ENCODE measurements around the gene ALG6.
"Not testable (repeated sequence)": the region's sequence is repeated elsewhere in the genome, so short reads cannot be mapped to it uniquely, and the experiment has no call there.

The ALG6 gene

DNA sequence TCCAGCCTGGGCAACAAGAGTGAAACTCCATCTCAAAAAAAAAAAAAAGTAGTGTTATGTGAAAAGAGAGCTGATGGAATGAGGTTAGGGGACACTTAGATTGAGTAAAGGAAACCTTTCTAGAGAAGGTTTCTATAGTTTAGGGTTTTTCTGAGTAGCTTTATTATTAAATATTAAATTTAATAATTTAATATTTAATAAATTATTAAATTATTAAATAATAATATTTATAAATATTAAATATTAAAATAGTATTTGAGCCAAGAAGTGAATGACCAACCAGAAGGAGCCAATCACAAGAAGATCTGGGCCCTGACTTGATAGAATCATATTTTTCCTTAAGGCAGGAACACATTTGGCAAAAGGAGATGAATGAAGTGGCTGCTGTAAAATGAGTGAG lies 50.7 kb downstream of the ALG6 start:
- DNase-seq = no peak

DNA sequence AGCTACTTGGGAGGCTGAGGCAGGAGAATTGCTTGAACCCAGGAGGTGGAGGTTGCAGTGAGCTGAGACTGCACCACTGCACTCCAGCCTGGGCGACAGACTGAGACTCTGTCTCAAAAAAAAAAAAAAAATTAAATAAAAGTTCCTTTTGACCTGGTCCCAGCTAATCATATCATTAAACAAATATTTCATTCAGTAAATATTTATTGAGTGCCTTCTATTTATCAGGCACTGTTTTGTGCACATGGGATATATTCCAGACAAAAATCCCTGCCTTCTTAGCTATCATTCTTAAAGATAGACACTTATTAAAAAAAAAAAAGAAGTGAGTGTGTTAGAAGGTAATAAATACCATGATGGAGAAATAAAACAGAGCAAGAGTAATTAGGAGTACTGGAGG lies 53.3 kb downstream of the ALG6 start:
- DNase-seq = not testable (repeated sequence)

DNA sequence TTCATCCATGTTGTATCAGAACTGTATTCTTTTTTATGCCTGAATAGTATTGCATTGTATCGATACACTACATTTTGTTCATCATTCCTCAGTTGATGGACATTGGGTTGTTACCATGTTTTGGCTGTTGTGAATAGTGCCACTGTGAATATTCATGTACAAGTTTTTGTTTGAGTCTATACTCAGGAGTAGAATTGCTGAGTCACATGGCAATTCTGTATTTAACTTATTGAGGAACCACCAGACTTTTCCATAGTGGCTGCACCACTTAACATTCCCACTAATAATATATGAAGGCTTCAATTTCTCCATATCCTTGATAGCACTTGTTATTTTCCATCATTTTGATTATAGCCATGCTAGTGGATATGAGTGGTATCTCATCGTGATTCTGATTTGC lies 56.2 kb downstream of the ALG6 start:
- no peak for DNase-seq

DNA sequence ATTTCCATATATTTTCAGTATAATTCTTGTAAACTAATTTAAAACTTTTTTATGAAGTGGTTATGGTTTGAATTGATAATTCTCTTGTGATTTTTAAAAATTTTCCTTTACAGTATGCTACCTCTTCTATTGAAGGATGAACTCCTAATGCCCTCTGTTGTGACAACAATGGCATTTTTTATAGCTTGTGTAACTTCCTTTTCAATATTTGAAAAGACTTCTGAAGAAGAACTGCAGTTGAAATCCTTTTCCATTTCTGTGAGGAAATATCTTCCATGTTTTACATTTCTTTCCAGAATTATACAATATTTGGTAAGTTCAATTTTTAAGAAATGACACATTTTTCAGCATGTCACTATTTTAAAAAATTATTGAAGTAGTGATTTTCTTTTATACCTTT lies 61.4 kb downstream of the ALG6 start:
- DNase-seq = no peak

DNA sequence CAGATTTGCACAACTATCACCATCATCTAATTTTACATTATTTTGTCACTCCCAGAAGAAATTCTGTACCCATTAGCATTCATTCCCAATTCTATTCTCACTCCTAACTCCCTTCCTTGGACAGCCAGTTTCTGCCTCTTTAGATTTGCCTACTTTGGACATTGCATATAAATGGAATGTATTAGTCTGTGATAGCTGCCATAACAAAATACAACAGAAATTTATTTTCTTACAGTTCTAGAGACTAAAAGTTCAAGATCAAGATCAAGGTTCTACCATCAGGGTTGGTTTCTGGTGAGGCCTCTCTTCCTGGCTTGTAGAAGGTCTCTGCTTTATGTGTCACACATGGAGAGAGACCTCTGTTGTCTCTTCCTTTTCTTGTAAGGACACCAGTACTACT lies 61.9 kb downstream of the ALG6 start:
- no peak for DNase-seq

DNA sequence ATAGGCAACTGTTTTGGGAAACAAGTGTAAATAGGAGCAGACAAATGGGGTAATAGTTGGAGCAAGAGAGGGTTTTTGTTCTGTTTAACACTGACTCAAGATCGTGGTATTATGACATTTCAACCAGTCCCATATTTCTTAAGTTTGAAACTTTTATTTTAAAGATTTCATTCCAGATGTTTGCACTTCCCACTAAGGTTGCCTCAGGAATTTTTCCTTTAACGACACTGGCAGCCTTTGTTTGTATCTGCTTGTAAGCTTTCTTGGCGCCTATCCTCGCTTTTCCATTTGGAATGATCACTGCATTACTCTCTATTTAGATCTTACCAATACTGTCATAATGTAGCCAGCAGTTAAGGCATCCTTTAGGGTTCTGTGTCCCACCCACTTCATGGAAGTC lies 67.7 kb downstream of the ALG6 start:
- DNase-seq = no peak

DNA sequence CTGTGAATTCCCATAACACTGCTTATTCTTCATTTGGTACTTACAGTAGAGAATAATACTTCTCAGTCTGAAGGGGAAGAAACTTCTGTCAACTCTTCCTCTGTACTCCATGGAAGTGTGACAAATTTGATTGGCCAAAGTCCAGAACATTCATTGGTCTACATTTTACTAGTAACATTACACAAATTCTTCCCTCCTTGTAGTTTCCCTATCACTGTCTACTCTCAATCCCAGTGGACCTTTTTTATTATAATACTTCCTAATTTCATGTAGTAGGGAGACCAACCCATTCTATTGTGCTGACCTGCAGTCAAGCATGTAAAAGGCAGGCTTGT lies 74.7 kb downstream of the ALG6 start:
- DNase-seq = no peak

DNA sequence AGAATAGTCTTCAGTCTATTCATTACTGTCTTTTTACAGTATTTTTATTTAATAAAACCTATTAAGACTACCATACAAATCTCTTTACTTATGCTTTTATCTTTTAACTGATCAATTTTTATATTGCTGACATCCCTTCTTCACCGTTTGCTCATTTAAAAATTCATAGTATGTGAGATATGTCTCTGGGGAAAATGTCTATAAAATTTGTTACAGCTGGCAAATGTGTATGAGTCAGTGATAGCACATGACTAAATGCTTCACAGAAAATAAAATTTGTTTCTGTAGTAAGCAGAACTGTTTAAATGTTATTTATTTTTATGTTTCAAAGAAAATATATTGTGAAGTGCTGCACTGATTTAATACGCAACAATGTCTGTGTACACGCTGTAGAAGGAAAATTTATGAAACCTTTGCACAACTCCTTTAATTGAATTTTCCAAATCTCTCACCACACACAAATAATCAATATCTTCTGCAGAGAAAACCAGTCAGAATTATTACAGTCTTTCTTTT lies 81.4 kb downstream of the ALG6 start:
- no peak for DNase-seq

DNA sequence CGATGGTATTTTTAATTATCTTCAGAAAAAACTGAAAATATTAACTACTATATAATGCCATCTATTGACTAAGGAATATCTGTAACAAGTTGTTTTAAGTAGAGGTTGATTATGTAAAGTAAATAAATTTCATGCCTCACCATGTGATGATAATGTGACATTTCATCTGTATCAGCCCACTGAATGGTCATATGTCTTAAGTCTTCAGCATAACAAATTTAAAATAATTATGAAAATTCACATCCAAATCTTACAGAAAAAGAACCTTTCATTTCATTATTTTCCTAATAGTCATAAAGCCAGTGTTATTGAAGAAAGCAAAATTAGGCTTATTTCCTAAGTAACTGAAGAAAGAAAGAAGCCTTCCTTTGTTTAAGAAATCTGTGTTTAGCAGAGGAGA lies 83.0 kb downstream of the ALG6 start:
- no peak for DNase-seq

DNA sequence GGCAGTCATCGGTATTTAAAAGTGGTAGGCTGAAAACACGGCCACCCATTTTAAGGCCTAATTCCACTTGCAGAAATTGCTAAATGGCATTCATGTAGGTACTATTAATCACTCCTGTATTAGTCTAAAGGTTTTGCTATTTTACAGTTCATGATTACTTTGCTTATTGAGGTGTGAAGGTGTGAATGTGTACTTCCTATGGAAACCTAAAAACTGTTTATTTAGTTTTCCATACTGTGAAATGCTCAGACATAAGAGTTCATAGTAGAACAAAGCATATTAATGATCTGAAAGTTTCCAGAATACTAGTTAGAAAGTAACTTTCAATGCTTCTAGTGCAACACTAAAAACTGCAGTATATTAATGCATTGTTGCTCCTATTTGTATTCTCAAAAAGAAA lies 85.8 kb downstream of the ALG6 start:
- no peak for DNase-seq

DNA sequence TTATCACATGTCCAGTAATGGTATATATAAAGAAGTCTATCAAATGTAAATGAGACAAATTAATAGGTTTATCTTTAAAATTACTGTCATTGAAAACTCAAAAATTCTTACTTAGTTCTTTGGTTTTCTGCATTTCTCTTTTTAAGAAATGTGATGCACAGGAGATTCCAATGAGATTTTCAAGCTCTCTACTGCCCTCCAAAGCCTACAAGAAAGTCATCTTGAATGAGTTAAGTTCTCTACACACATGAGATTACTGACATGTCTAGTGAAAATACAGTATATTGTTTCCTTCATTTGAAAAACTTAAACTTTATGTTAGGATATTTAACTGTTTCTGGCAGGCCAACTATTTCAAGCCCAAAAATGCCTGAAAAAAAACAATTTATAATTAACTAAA lies 86.8 kb downstream of the ALG6 start:
- no peak for DNase-seq

DNA sequence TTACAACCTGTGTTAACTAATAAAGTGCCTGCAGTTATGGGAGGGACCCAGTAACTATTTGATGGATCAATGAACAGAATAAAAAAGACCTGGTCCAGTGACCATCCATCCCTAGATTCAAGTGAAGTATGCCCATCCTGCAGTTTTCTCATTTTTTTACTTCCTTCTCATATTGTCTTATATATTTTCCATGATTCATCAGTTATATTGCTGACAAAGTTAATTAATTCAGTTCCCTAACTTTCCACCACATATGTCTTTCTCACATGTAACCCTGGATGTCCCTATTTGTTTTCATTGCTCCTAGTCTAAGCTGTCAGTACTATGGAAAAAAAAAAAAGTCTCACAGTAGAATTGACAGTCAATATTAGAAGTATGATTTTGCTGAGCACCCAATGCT lies 91.3 kb downstream of the ALG6 start:
- no peak for DNase-seq

DNA sequence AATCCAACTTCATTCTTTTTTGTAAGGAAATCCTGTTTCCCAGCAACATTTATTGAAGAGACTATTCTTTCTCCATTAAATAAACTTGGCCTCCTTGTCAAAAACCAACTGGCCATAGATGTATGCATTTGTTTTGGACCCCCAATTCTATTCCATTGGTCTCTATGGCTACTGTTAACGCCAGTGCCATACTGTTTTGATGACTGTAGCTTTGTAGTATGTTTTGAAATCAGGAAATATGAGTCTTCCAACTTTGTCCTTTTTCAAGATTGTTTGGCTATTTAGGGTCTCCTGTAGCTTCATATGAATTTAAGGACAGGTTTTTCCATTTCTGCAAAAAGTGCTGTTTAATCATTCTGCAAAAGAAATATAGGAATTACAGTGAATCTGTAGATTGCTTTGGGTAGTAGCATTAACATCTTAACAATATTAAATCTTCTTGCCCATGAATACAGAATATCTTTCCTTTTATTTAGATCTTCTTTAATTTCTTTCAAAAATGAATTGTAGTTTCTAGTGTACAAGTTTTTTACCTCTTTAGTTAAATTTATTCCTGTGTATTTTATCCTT lies 94.3 kb downstream of the ALG6 start:
- DNase-seq = no peak

DNA sequence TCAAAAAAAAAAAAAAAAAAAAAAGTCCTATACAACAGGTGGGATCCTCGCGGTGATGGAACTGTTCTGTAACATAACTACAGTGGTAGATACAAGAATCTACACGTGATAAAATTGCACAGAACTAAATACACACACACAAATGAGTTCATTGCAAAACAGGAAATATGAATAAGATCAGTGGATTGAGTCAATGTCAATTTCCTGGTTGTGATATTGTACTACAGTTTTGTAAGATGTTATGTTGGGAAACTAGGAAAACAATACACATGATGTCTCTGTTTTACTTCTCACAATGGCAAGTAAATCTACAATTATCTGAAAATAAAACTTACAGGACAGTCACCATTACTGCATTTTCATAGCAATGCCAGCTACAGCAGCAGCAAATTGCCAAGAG lies 95.8 kb downstream of the ALG6 start:
- no peak for DNase-seq

DNA sequence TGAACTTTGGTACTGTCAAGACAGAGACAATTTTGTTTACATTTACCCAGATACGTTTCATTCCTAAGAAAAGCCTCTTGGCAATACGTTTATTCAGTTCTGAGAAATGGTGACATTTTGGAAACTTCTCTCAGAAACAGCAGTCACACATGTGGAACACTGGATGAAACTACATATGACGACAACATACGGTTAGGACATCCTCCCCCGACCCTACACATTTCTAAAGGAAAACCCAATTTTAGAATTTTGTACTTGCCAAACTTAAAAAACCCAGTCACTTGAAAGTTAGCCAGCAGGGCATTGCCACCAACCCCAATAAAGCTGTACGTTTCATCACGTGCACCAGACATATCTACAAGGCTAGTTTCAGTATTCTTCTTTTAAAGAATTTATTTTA lies 98.8 kb downstream of the ALG6 start:
- DNase-seq = no peak

DNA sequence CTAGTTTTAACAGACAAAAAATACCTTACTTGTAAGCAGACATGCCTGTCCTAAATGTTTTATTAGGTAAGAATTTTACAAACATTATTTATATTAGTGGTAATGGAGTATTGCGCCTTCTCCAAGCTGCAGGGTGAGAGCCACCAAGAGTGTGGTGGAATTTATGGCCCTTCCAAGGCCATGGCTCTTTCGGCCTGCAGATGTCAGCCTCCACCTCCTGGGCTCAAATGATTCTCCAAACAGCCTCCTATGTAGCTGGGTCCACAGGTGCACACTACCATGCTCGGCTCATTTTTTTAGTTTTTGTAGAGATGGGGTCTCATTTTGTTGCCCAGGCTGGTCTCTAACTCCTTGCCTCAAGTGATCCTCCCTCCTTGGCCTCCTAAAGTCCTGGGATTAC lies 99.3 kb downstream of the ALG6 start:
- DNase-seq = no peak

DNA sequence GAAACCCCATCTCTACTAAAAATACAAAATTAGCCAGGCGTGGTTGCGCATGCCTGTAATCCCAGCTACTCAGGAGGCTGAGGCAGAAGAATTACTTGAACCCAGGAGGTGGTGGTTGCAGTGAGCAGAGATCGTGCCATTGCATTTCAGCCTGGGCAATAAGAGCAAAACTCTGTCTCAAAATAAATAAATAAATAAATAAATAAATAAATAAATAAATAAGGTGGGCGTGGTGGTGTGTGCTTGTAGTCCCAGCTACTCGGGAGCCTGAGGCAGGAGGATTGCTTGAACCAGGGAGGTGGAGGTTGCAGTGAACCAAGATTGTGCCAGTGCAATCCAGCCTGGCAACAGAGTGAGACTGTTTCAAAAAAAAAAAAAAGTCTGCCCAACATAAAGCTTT lies 101.3 kb downstream of the ALG6 start:
- DNase-seq = not testable (repeated sequence)

DNA sequence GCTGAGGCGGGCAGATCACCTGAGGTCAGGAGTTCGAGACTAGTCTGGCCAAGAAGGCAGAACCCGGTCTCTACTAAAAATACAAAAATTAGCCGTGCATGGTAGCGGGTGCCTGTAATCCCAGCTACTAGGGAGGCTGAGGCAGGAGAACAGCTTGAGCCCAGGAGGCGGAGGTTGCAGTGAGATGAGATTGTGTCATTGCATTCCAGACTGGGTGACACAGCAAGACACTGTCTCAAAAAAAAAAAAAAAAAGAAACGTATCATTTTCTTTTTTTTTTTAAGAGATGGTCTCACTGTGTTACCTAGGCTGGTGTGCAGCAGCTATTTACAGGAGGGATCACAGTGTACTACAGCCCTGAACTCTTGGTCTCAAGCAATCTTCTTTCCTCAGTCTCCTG lies 108.3 kb downstream of the ALG6 start:
- no peak for DNase-seq

DNA sequence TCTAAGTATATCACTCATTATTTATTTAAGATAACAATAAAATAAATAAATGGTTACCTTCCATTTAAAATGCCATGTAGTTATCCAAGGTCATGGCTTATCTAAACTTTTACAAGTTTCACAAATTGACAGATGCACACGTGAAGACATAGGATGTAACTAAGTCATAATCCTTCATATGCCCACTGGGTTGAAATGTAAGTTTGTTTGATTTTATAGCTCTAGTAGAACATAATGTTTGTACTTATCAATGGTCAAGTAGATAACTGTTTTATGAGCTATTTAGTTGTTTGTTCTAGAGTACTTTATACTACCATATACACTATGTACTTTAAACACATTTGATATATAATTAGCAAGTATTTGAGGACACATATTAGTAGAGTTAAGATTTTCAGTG lies 112.6 kb downstream of the ALG6 start:
- DNase-seq = no peak

DNA sequence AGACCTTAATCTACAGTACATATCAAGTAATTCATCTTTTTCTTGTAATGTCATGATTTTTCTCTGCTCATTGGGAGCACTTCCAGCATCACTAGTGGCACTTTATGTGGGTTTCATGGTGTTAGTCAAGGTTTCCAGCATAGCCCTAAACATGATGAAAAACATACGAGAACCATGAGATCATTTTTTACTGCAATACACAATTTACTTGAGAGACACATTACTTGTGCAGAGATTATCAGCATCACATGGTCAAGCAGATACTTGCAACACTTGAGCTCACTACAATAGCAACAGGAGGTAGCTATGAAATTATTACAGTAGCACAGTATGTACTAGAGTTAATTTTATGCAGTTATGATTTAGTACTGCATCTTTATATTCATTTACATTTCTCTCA lies 119.2 kb downstream of the ALG6 start:
- no peak for DNase-seq

DNA sequence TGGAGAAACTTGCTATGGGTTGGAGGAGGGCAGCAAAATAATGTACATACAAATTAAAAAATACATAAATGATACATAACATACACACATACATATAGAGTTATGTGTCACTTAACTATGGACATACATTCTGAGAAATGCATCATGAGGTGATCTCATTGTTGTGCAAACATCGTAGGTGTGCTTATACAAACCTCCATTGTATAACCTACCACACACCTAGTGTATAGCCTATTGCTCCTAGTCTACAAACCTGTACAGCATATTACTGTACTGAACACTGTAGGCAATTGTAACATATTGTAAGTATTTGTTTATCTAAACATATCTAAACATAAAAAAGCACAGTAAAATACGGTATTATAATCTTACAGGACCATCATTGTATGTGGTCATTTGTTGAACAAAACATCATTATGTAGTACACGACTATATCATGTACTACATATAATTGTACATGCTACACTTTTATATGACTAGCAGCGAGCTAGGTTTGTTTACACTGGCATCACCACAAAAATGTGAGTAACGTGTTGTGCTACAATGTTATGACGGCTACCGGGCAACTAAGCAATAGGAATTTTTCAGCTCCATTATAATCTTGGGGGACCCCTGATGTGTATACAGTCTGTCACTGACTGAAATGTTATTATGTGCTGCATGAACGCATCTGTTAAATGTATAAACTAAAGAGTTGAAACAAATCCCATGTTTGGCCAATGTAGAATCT lies 120.1 kb downstream of the ALG6 start:
- no peak for DNase-seq
